Adrenal gland (tissue), 12 donors: ENCODE measurements around the gene CUL2. TPM values are rescaled to one million over a fixed set of nuclear protein-coding genes. Genes with fewer than 3 reads are reported as not detected.

Experiments
- DNase-seq, 7 donors: peaks; one replicate each; pipeline ENCODE4 v3.0.0-alpha.2; 2019 to 2020
- H3K27ac ChIP-seq, 5 donors: fragments of 200-600 bp; sonication (generic) in 4 of 5; 1 replicate in 3 of 5; 2 replicates in 2 of 5; pipeline versions ENCODE4 v1.5.1 to v1.8.0; 2016 to 2020; ENCODE audit warnings: mild to moderate bottlenecking in 1 of 5
- H3K27me3 ChIP-seq: fragments of 200-600 bp; 2 replicates; pipeline ENCODE4 v1.8.0; 2021
- H3K36me3 ChIP-seq, 2 donors: fragments of 200-600 bp; replicated peaks in 1 of 2; 1 replicate in 1 of 2; 2 replicates in 1 of 2; pipeline versions ENCODE4 v1.5.1 to v1.8.0; 2018 to 2022
- H3K4me1 ChIP-seq, 2 donors: fragments of 200-600 bp; replicated peaks in 1 of 2; 1 replicate in 1 of 2; 2 replicates in 1 of 2; pipeline versions ENCODE4 v1.5.1 to v1.8.0; 2018 to 2021
- H3K4me3 ChIP-seq, 4 donors: fragments of 200-600 bp; sonication (generic) in 3 of 4; one replicate each; pipeline ENCODE4 v1.5.1; 2016 to 2018
- H3K9me3 ChIP-seq, 3 donors: fragments of 200-600 bp; sonication (generic) in 1 of 3; replicated peaks in 1 of 3; 1 replicate in 2 of 3; 2 replicates in 1 of 3; pipeline versions ENCODE4 v1.5.1 to v1.8.0; 2016 to 2021
- CTCF ChIP-seq, 6 experiments: fragments of 450-650 bp in 4 of 6; fragments of 200-600 bp in 2 of 6; sonication (generic) in 1 of 6; IDR thresholded peaks; 1 replicate in 5 of 6; 2 replicates in 1 of 6; pipeline versions ENCODE4 v1.5.1 to v1.8.0; 2016 to 2021; ENCODE audit warnings: antibody characterized with exemption in 6 of 6, mild to moderate bottlenecking in 2 of 6, moderate library complexity in 1 of 6
- POLR2A ChIP-seq, 2 donors: fragments of 450-650 bp; IDR thresholded peaks; one replicate each; pipeline ENCODE4 v1.6.1; 2017; ENCODE audit warnings: antibody characterized with exemption in 2 of 2, mild to moderate bottlenecking in 2 of 2, moderate library complexity in 1 of 2
- WGBS, 4 donors: extraction: QIAGEN DNeasy Blood & Tissue Kit in 2 of 4; methylation state at CpG; one replicate each; pipeline versions ENCODE4 v1.1.5 to v1.1.7; 2013 to 2017; 5-methylcytosine and 5-hydroxymethylcytosine counted together
- intact Hi-C, 2 donors: fragments of 100-400 bp; cut with DNase I; formaldehyde crosslinking; loops; one replicate each; pipeline versions ENCODE4 v1.14.1 to v1.15.0; 2022 to 2023
- polyA plus RNA-seq, 3 donors: library from polyadenylated mRNA; stranded (reverse); fragments of 200-250 nt in 2 of 3; fragments of 350-450 nt in 1 of 3; fragmentation: Illumina TruSeq in 1 of 3; extraction: RNeasy Lipid Tissue Mini Kit (QIAGEN cat#74804) in 1 of 3; gene quantifications; one replicate each; pipeline ENCODE4 v1.2.3, GENCODE V29; 2013 to 2014
- total RNA-seq, 9 donors: library from RNA; depleted of rRNA in 4 of 9; stranded (reverse); fragments of >200 nt in 4 of 9; fragments of 120-200 nt in 1 of 9; fragmentation: NEBNext Ultra II Directional in 1 of 9; extraction: Animal tissue kit (Norgen Biotek cat#: 25700) in 1 of 9; gene quantifications; one replicate each; pipeline versions ENCODE4 v1.1.0 to v1.2.4, GENCODE V29; 2013 to 2023
- donor health status: healthy with polysubstance abuse.
- donor health status: Bipolar disorder and iron deficiency.
- donor health status: DM: yes; HTN: yes; CAD: no.
- donor health status: DM: no; HTN: no; CAD: no.
- donor health status: DM: no; HTN: no; CAD: no.
- donor health status: DM: yes; HTN: yes; CAD: no.

Gene CUL2
- total and polyA plus RNA-seq, 12 donors, result 6.2 to 52.2 (median 26.1) TPM

GRCh38 chr10:34985823-34986222 lies 104.3 kb downstream of the CUL2 start:
- no peak for DNase-seq
- no peaks in the 10 kb centered on the region for H3K27me3 ChIP-seq
- peaks cover 0 to 9% (median 0%) of the 10 kb centered on the region in 3 donors for H3K9me3 ChIP-seq
- intact Hi-C loops, result no loop called here
- H3K4me1 ChIP-seq, result no peaks in the 10 kb centered on the region
- no peak overlapping the region for H3K27ac ChIP-seq
- TF ChIP-seq CTCF (IDR thresholded peaks at IDR 0.05), result peak in 1 of 6 experiments; percentile 19
- TF ChIP-seq POLR2A (IDR thresholded peaks at IDR 0.05), result no peak
- no peaks in the 10 kb centered on the region for H3K36me3 ChIP-seq
- no peak overlapping the region for H3K4me3 ChIP-seq
- WGBS, 4 donors, result 55 to 81% (median 64%) methylated on average over 2 of the region's 2 CpGs

GRCh38 chr10:34985146-34985545 lies 105.0 kb downstream of the CUL2 start:
- no peak overlapping the region for H3K4me3 ChIP-seq
- no peaks in the 10 kb centered on the region for H3K27me3 ChIP-seq
- H3K9me3 ChIP-seq, result peaks cover 0 to 9% (median 0%) of the 10 kb centered on the region in 3 donors
- no peaks in the 10 kb centered on the region for H3K36me3 ChIP-seq
- intact Hi-C loops, result no loop called here
- WGBS, 4 donors, result 97 to 100% (median 98%) methylated on average over 2 of the region's 2 CpGs
- DNase-seq, result no peak
- H3K27ac ChIP-seq, result no peak overlapping the region
- TF ChIP-seq CTCF (IDR thresholded peaks at IDR 0.05) (no peak), POLR2A (IDR thresholded peaks at IDR 0.05) (no peak)
- no peaks in the 10 kb centered on the region for H3K4me1 ChIP-seq

GRCh38 chr10:34981844-34982243 lies 108.3 kb downstream of the CUL2 start:
- WGBS, 4 donors, result 76 to 85% (median 79%) methylated on average over 2 of the region's 2 CpGs
- peaks cover 0 to 9% (median 0%) of the 10 kb centered on the region in 3 donors for H3K9me3 ChIP-seq
- H3K4me1 ChIP-seq, result no peaks in the 10 kb centered on the region
- no peaks in the 10 kb centered on the region for H3K36me3 ChIP-seq
- TF ChIP-seq POLR2A (IDR thresholded peaks at IDR 0.05) (no peak), CTCF (IDR thresholded peaks at IDR 0.05) (no peak)
- H3K4me3 ChIP-seq, result no peak overlapping the region
- intact Hi-C loops, result no loop called here
- H3K27me3 ChIP-seq, result no peaks in the 10 kb centered on the region
- no peak for DNase-seq
- H3K27ac ChIP-seq, result no peak overlapping the region

- Histone ChIP-seq H3K4me1 (no peaks in the 10 kb centered on the region), H3K27ac (no peak overlapping the region), H3K4me3 (no peak overlapping the region), H3K36me3 (no peaks in the 10 kb centered on the region), H3K9me3 (peaks cover 0 to 4% (median 0%) of the 10 kb centered on the region in 3 donors), H3K27me3 (no peaks in the 10 kb centered on the region)
- 56 to 100% (median 71%) methylated on average over 1 to 2 of the region's 2 CpGs for WGBS, 4 donors
- no peak for TF ChIP-seq CTCF (IDR thresholded peaks at IDR 0.05)
- TF ChIP-seq POLR2A (IDR thresholded peaks at IDR 0.05), result no peak
- no peak for DNase-seq
- intact Hi-C loops, result no loop called here
Observed at GRCh38 chr10:34979938-34980337, 110.2 kb downstream of the CUL2 start.
